NOMO-1 treated with dmso at 0.1 percent for 144 hours (cell line): ENCODE data around the gene LDLRAD2.
"Not testable (repeated sequence)": the region's sequence is repeated elsewhere in the genome, so short reads cannot be mapped to it uniquely, and the experiment has no call there.

Source experiments
- DNase-seq: peaks from one replicate; lab custom pipeline; 2025; ENCODE audit not compliant: unreplicated experiment; lab: John Stamatoyannopoulos, UW

LDLRAD2 gene

GRCh38 chr1:21823980-21824702 lies 12.1 kb downstream of the LDLRAD2 start:
- no peak for DNase-seq

GRCh38 chr1:21824926-21825325 lies 12.9 kb downstream of the LDLRAD2 start:
- DNase-seq: no peak

- no peak for DNase-seq
These were observed 13.3 kb downstream of the LDLRAD2 start for GRCh38 chr1:21825393-21825792.

- DNase-seq: not testable (repeated sequence)
These were observed 14.6 kb downstream of the LDLRAD2 start for GRCh38 chr1:21826694-21827093.

GRCh38 chr1:21827141-21827679 lies 15.1 kb downstream of the LDLRAD2 start:
- DNase-seq: no peak

- DNase-seq: no peak
These were observed 16.0 kb downstream of the LDLRAD2 start for GRCh38 chr1:21828075-21828474.

GRCh38 chr1:21828506-21829210 lies 16.6 kb downstream of the LDLRAD2 start:
- DNase-seq: no peak

- no peak for DNase-seq
These were observed 17.2 kb downstream of the LDLRAD2 start for GRCh38 chr1:21829294-21829693.

GRCh38 chr1:21830792-21831453 lies 18.9 kb downstream of the LDLRAD2 start:
- DNase-seq: no peak

GRCh38 chr1:21831454-21831970 lies 19.4 kb downstream of the LDLRAD2 start:
- DNase-seq: no peak

GRCh38 chr1:21833392-21833976 lies 21.4 kb downstream of the LDLRAD2 start:
- DNase-seq: no peak

GRCh38 chr1:21834094-21834493 lies 22.0 kb downstream of the LDLRAD2 start:
- DNase-seq: no peak

GRCh38 chr1:21834666-21835065 lies 22.6 kb downstream of the LDLRAD2 start:
- no peak for DNase-seq

- no peak for DNase-seq
These were observed 23.9 kb downstream of the LDLRAD2 start for GRCh38 chr1:21836010-21836409.

- no peak for DNase-seq
These were observed 24.7 kb downstream of the LDLRAD2 start for GRCh38 chr1:21836729-21837128.

GRCh38 chr1:21837476-21837875 lies 25.4 kb downstream of the LDLRAD2 start:
- no peak for DNase-seq

GRCh38 chr1:21838359-21839157 lies 26.5 kb downstream of the LDLRAD2 start:
- DNase-seq: no peak

- DNase-seq: no peak
These were observed 27.4 kb downstream of the LDLRAD2 start for GRCh38 chr1:21839337-21840037.

GRCh38 chr1:21840981-21841380 lies 28.9 kb downstream of the LDLRAD2 start:
- DNase-seq: no peak
